Endodermal cell (in vitro differentiated cells): ENCODE data around the gene CMIP. TPM values are rescaled to one million over a fixed set of nuclear protein-coding genes. Genes with fewer than 3 reads are reported as not detected.

Experiments used
- DNase-seq: peaks from one replicate; pipeline ENCODE4 v3.0.0-alpha.2; 2017
- H3K27ac ChIP-seq: 2 replicates; pipeline ENCODE4 v1.5.1; 2013; ENCODE audit warnings: mild to moderate bottlenecking, low read depth, low read length, moderate library complexity
- H3K27me3 ChIP-seq: 2 replicates; pipeline ENCODE4 v1.6.1; 2013; ENCODE audit warnings: mild to moderate bottlenecking, low read length, moderate library complexity; ENCODE audit not compliant: insufficient read depth, control insufficient read depth, poor library complexity, severe bottlenecking
- H3K36me3 ChIP-seq: 2 replicates; pipeline ENCODE4 v1.7.0; 2013; ENCODE audit warnings: mild to moderate bottlenecking, low read length, moderate library complexity; ENCODE audit not compliant: control insufficient read depth, insufficient read depth
- H3K4me1 ChIP-seq: one replicate; pipeline ENCODE4 v1.7.0; 2013; ENCODE audit warnings: low read length; ENCODE audit not compliant: control insufficient read depth, insufficient read depth
- H3K4me3 ChIP-seq: 2 replicates; pipeline ENCODE4 v1.5.1; 2013; ENCODE audit warnings: mild to moderate bottlenecking, low read length, moderate library complexity
- H3K9ac ChIP-seq: 2 replicates; pipeline ENCODE4 v1.6.1; 2013; ENCODE audit warnings: mild to moderate bottlenecking, low read length, moderate library complexity; ENCODE audit not compliant: poor library complexity, severe bottlenecking; ENCODE audit errors: extremely low read depth
- H3K9me3 ChIP-seq: 2 replicates; pipeline ENCODE4 v1.6.1; 2013; ENCODE audit warnings: mild to moderate bottlenecking, low read length, moderate library complexity; ENCODE audit not compliant: control insufficient read depth
- H3K27ac Mint-ChIP-seq: 2 replicates; pipeline ENCODE4 v1.8.0; 2020; ENCODE audit warnings: mixed read lengths
- H3K27me3 Mint-ChIP-seq: 2 replicates; pipeline ENCODE4 v1.8.0; 2021; ENCODE audit warnings: mild to moderate bottlenecking, mixed read lengths; ENCODE audit not compliant: insufficient read depth
- H3K36me3 Mint-ChIP-seq: 2 replicates; pipeline ENCODE4 v1.8.0; 2020; ENCODE audit warnings: low read depth, mixed read lengths
- H3K4me1 Mint-ChIP-seq: 2 replicates; pipeline ENCODE4 v1.8.0; 2020; ENCODE audit warnings: mixed read lengths
- H3K4me3 Mint-ChIP-seq: 2 replicates; pipeline ENCODE4 v1.8.0; 2020; ENCODE audit warnings: mild to moderate bottlenecking, moderate library complexity, mixed read lengths
- H3K9me3 Mint-ChIP-seq: 2 replicates; pipeline ENCODE4 v1.8.0; 2020; ENCODE audit warnings: mild to moderate bottlenecking, mixed read lengths
- CTCF ChIP-seq: fragments of 200-600 bp; sonication (generic); conservative IDR thresholded peaks from 2 replicates; pipeline ENCODE4 v1.5.0; 2021; ENCODE audit warnings: antibody characterized with exemption, mild to moderate bottlenecking
- WGBS, 2 experiments: methylation state at CpG; one replicate each; pipeline versions ENCODE4 v1.1.5 to v1.1.7; 2013; ENCODE audit warnings: missing lambda C conversion rate in 2 of 2, mixed read lengths in 1 of 2; ENCODE audit not compliant: insufficient coverage in 1 of 2, insufficient read length in 1 of 2; 5-methylcytosine and 5-hydroxymethylcytosine counted together
- total RNA-seq, 2 donors: library from RNA; stranded (reverse); fragmentation: NEBNext Ultra II Directional in 1 of 2; extraction: Animal tissue kit (Norgen Biotek cat#: 25700) in 1 of 2; gene quantifications; 2 replicates in 1 of 2; 3 replicates in 1 of 2; pipeline ENCODE4 v1.2.1, GENCODE V29; 2021

Gene CMIP
- total RNA-seq, 2 donors from 2014 or later = 64.0 to 64.7 TPM

GRCh38 chr16:81463296-81463890, 18.8 kb downstream of the CMIP start:
- Mint-ChIP-seq H3K4me3 (no peak overlapping the region), H3K9me3 (no peaks in the 10 kb centered on the region), H3K27ac (no peak overlapping the region), H3K4me1 (peaks cover 20% of the 10 kb centered on the region), H3K36me3 (peaks cover 20% of the 10 kb centered on the region), H3K27me3 (no peaks in the 10 kb centered on the region)
- no peaks in the 10 kb centered on the region for H3K4me1 ChIP-seq
- TF ChIP-seq CTCF = no peak
- peaks cover 30% of the 10 kb centered on the region for H3K36me3 ChIP-seq
- no peaks in the 10 kb centered on the region for H3K27me3 ChIP-seq
- no peak overlapping the region for H3K27ac ChIP-seq
- no peak overlapping the region for H3K4me3 ChIP-seq
- H3K9me3 ChIP-seq = no peaks in the 10 kb centered on the region
- WGBS, 2 experiments = 94 to 96% methylated on average over 16 of the region's 16 CpGs
- H3K9ac ChIP-seq = no peak overlapping the region
- no peak for DNase-seq

- Histone ChIP-seq H3K27me3 (no peaks in the 10 kb centered on the region), H3K4me1 (no peaks in the 10 kb centered on the region), H3K4me3 (no peak overlapping the region), H3K36me3 (peaks cover 21% of the 10 kb centered on the region), H3K9me3 (no peaks in the 10 kb centered on the region), H3K27ac (no peak overlapping the region), H3K9ac (no peak overlapping the region)
- TF ChIP-seq CTCF = no peak
- Mint-ChIP-seq H3K9me3 (no peaks in the 10 kb centered on the region), H3K4me1 (peaks cover 23% of the 10 kb centered on the region), H3K27ac (no peak overlapping the region), H3K36me3 (peaks cover 11% of the 10 kb centered on the region), H3K4me3 (no peak overlapping the region), H3K27me3 (no peaks in the 10 kb centered on the region)
- 96 to 100% methylated on average over 3 to 4 of the region's 5 CpGs for WGBS, 2 experiments
- no peak for DNase-seq
Measured at GRCh38 chr16:81464279-81464678, 19.7 kb downstream of the CMIP start.

- Mint-ChIP-seq H3K36me3 (peaks cover 8% of the 10 kb centered on the region), H3K9me3 (no peaks in the 10 kb centered on the region), H3K4me3 (no peak overlapping the region), H3K27ac (no peak overlapping the region), H3K27me3 (no peaks in the 10 kb centered on the region), H3K4me1 (peaks cover 22% of the 10 kb centered on the region)
- Histone ChIP-seq H3K9ac (no peak overlapping the region), H3K4me3 (no peak overlapping the region), H3K36me3 (peaks cover 18% of the 10 kb centered on the region), H3K27me3 (no peaks in the 10 kb centered on the region), H3K9me3 (no peaks in the 10 kb centered on the region), H3K27ac (no peak overlapping the region), H3K4me1 (no peaks in the 10 kb centered on the region)
- WGBS, 2 experiments = 93 to 94% methylated on average over 7 to 18 of the region's 18 CpGs
- TF ChIP-seq CTCF = no peak
- DNase-seq = no peak
Measured at GRCh38 chr16:81465375-81465943, 20.9 kb downstream of the CMIP start.
